Panc1 (cell line): Measurements from ENCODE around the gene TMEM222. TPM values are rescaled to one million over a fixed set of nuclear protein-coding genes. Genes with fewer than 3 reads are reported as not detected.

Source experiments
- ATAC-seq: fragments of 200-7000 bp; cut with Tn5 transposase; 2 replicates; pipeline ENCODE4 v1.9.1; 2020; ENCODE audit warnings: mild to moderate bottlenecking, moderate library complexity
- BruUV-seq: library from RNA; stranded (reverse); fragments of 400-500 nt; replicated peaks from 2 replicates; lab custom pipeline; 2021; lab: Mats Ljungman, UMichigan
- CTCF ChIA-PET: fragments of 300-600 bp; sonication (Branson Sonifier 250); formaldehyde crosslinking; loops from one replicate; lab custom pipeline; 2022; ENCODE audit warnings: antibody characterized with exemption; lab: Charles Lee
- POLR2A ChIA-PET: fragments of 300-600 bp; sonication (Branson Sonifier 250); formaldehyde crosslinking; loops from one replicate; lab custom pipeline; 2022; ENCODE audit warnings: antibody characterized with exemption; lab: Charles Lee
- DNase-seq: peaks from one replicate; pipeline ENCODE4 v3.0.0-alpha.2; 2010; ENCODE audit warnings: low read depth, low spot score
- H3K27ac ChIP-seq: 2 replicates; pipeline ENCODE4 v1.5.1; 2011; ENCODE audit warnings: mild to moderate bottlenecking, low read length, inconsistent platforms
- H3K27me3 ChIP-seq: fragments of 200-500 bp; sonication (Bioruptor generic); 2 replicates; pipeline ENCODE4 v1.6.0; 2014; ENCODE audit warnings: low read length, inconsistent platforms; ENCODE audit not compliant: control insufficient read depth, insufficient read depth
- H3K36me3 ChIP-seq: fragments of 200-500 bp; sonication (Bioruptor generic); 2 replicates; pipeline ENCODE4 v1.5.1; 2014; ENCODE audit warnings: inconsistent platforms, mild to moderate bottlenecking, low read length, moderate library complexity; ENCODE audit not compliant: control insufficient read depth, insufficient read depth
- H3K4me1 ChIP-seq: 2 replicates; pipeline ENCODE4 v1.5.1; 2011; ENCODE audit warnings: inconsistent platforms, mild to moderate bottlenecking, low read length, moderate library complexity; ENCODE audit not compliant: control insufficient read depth, insufficient read depth
- H3K4me3 ChIP-seq, 2 experiments: 2 replicates each; pipeline ENCODE4 v1.5.1; 2011 to 2012; ENCODE audit warnings: low read depth in 2 of 2, low read length in 2 of 2, mild to moderate bottlenecking in 2 of 2, inconsistent platforms in 1 of 2, moderate library complexity in 1 of 2
- H3K9me3 ChIP-seq: fragments of 200-500 bp; sonication (Bioruptor generic); 2 replicates; pipeline ENCODE4 v1.5.1; 2014; ENCODE audit warnings: low read depth, mild to moderate bottlenecking, inconsistent platforms, low read length, moderate library complexity; ENCODE audit not compliant: control insufficient read depth, insufficient read depth
- CTCF ChIP-seq: fragments of 450-650 bp; IDR thresholded peaks from 2 replicates; pipeline ENCODE4 v1.5.1; 2017; ENCODE audit warnings: mild to moderate bottlenecking
- POLR2AphosphoS5 ChIP-seq: IDR thresholded peaks from 2 replicates; pipeline ENCODE4 v1.6.1; 2012; ENCODE audit warnings: mild to moderate bottlenecking, low read depth, low read length, moderate library complexity
- SIN3A ChIP-seq: IDR thresholded peaks from 2 replicates; pipeline ENCODE4 v1.6.1; 2012; ENCODE audit warnings: low read depth, mild to moderate bottlenecking, low read length, moderate library complexity, borderline replicate concordance; ENCODE audit not compliant: insufficient read depth
- TCF7L2 ChIP-seq: IDR thresholded peaks from 2 replicates; pipeline ENCODE4 v1.6.1; 2011; ENCODE audit warnings: mild to moderate bottlenecking, low read depth, low read length, inconsistent platforms
- in situ Hi-C: cut with HindIII; loops from 2 replicates; pipeline ENCODE4 v1.10.0; 2016; ENCODE audit warnings: low sequenced_read_pairs, low pct_unique_long_range_greater_than_20kb
- intact Hi-C: fragments of 100-400 bp; cut with micrococcal nuclease; formaldehyde crosslinking; loops from one replicate; pipeline ENCODE4 v1.10.0; 2022; ENCODE audit not compliant: unreplicated experiment
- total RNA-seq: library from RNA; stranded (reverse); gene quantifications from one replicate; pipeline ENCODE4 v1.2.1, GENCODE V29; 2021; ENCODE audit not compliant: unreplicated experiment
- TF ChIP-seq, protein P1 (sequence below), 2 experiments: IDR thresholded peaks; 2 replicates each; pipeline ENCODE4 v1.6.1; 2011 to 2012; ENCODE audit warnings: low read depth in 2 of 2, control low read depth in 1 of 2, low read length in 1 of 2, mild to moderate bottlenecking in 1 of 2, moderate library complexity in 1 of 2; ENCODE audit not compliant: insufficient read depth in 1 of 2

The TMEM222 gene
- total RNA-seq, 1 experiment from 2014 or later = 55.3 TPM

- ATAC-seq (no peak), DNase-seq (no peak)
- peaks cover 2% of the 10 kb centered on the region for H3K36me3 ChIP-seq
- no peak overlapping the region for H3K27ac ChIP-seq
- H3K27me3 ChIP-seq = no peaks in the 10 kb centered on the region
- TF ChIP-seq POLR2AphosphoS5 (no peak; the same call in 1 of the 2 replicates), CTCF (no peak), SIN3A (no peak), TCF7L2 (no peak)
- TF ChIP-seq, protein P1, sequence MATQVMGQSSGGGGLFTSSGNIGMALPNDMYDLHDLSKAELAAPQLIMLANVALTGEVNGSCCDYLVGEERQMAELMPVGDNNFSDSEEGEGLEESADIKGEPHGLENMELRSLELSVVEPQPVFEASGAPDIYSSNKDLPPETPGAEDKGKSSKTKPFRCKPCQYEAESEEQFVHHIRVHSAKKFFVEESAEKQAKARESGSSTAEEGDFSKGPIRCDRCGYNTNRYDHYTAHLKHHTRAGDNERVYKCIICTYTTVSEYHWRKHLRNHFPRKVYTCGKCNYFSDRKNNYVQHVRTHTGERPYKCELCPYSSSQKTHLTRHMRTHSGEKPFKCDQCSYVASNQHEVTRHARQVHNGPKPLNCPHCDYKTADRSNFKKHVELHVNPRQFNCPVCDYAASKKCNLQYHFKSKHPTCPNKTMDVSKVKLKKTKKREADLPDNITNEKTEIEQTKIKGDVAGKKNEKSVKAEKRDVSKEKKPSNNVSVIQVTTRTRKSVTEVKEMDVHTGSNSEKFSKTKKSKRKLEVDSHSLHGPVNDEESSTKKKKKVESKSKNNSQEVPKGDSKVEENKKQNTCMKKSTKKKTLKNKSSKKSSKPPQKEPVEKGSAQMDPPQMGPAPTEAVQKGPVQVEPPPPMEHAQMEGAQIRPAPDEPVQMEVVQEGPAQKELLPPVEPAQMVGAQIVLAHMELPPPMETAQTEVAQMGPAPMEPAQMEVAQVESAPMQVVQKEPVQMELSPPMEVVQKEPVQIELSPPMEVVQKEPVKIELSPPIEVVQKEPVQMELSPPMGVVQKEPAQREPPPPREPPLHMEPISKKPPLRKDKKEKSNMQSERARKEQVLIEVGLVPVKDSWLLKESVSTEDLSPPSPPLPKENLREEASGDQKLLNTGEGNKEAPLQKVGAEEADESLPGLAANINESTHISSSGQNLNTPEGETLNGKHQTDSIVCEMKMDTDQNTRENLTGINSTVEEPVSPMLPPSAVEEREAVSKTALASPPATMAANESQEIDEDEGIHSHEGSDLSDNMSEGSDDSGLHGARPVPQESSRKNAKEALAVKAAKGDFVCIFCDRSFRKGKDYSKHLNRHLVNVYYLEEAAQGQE (IDR thresholded peaks at IDR 0.05; ENCODE audit: insufficient read depth in 1 of 2, low read depth in 2 of 2, low read length in 1 of 2) = no peak
- CTCF ChIA-PET = no interaction called here
- POLR2A ChIA-PET = no interaction called here
- BruUV-seq = no TSS peak
- in situ Hi-C loops = no loop called here
- no peaks in the 10 kb centered on the region for H3K4me1 ChIP-seq
- H3K4me3 ChIP-seq = no peak overlapping the region
- intact Hi-C loops = no loop called here
- H3K9me3 ChIP-seq = no peaks in the 10 kb centered on the region
Measured at GRCh38 chr1:27335506-27336422, 13.8 kb downstream of the TMEM222 start.

GRCh38 chr1:27336756-27337155 is 14.8 kb downstream of the TMEM222 start:
- POLR2A ChIA-PET = no interaction called here
- no peak overlapping the region for H3K27ac ChIP-seq
- H3K4me1 ChIP-seq = peaks cover 8% of the 10 kb centered on the region
- no peak overlapping the region for H3K4me3 ChIP-seq
- BruUV-seq = no TSS peak
- H3K36me3 ChIP-seq = peaks cover 2% of the 10 kb centered on the region
- intact Hi-C loops (no loop called here), in situ Hi-C loops (no loop called here)
- no peak for TF ChIP-seq CTCF
- no peak for TF ChIP-seq POLR2AphosphoS5
- TF ChIP-seq, protein P1 (IDR thresholded peaks at IDR 0.05; ENCODE audit: insufficient read depth in 1 of 2, low read depth in 2 of 2, low read length in 1 of 2) = no peak
- TF ChIP-seq TCF7L2 = no peak
- no peak for TF ChIP-seq SIN3A
- no peaks in the 10 kb centered on the region for H3K27me3 ChIP-seq
- DNase-seq (no peak), ATAC-seq (no peak)
- CTCF ChIA-PET = no interaction called here
- no peaks in the 10 kb centered on the region for H3K9me3 ChIP-seq
